T-helper 2 cell treated with Interferon-gamma antibody and Interleukin-4, amounts not matched to agents 5 μg/mL and 100 μg/mL, for 36 hours (primary cell): ENCODE data around the gene FANK1.

Source experiments
- DNase-seq: peaks from one replicate; pipeline ENCODE4 v3.0.0; 2021; ENCODE audit warnings: low spot score
- H3K27ac Mint-ChIP-seq: one replicate; pipeline ENCODE4 v1.8.0; 2021; ENCODE audit warnings: mild to moderate bottlenecking, mixed read lengths
- H3K27me3 Mint-ChIP-seq: one replicate; pipeline ENCODE4 v1.8.0; 2021; ENCODE audit warnings: low read depth, mixed read lengths
- H3K36me3 Mint-ChIP-seq: one replicate; pipeline ENCODE4 v1.8.0; 2021; ENCODE audit warnings: low read depth, mixed read lengths
- H3K4me1 Mint-ChIP-seq: one replicate; pipeline ENCODE4 v1.8.0; 2021; ENCODE audit warnings: low read depth, mixed read lengths
- H3K4me3 Mint-ChIP-seq: one replicate; pipeline ENCODE4 v1.8.0; 2022; ENCODE audit warnings: mild to moderate bottlenecking, moderate library complexity, mixed read lengths
- H3K9me3 Mint-ChIP-seq: one replicate; pipeline ENCODE4 v1.8.0; 2021; ENCODE audit warnings: mixed read lengths

Gene FANK1

DNA sequence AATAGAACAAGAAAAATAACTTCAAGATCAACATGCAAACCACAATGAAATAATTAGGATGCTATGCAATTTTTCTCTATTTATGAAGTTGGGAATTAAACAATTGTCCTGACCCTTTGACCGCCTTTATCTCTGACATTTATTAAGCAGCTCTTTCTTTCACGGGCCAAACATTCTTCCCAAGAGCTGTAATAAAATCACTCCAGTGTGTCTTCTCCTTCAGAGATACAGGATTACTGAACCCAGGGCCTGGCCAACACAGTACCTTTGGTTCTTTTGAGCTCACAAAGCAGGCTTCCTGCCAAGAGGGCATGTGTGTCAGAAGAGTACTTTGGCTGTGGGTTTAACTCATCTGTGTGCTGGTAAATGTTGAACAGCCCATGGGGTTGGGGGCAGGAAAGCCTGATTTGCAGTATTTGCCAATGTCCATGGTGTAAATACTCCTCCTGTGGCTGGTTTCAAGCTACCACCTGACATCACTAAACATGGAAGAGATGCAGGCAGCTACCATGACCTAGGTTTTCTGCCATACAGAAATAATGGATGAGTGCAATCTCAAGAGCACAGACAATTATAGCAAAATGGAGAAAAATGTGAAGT is 121.7 kb downstream of the FANK1 start:
- Mint-ChIP-seq H3K4me1 (no peaks in the 10 kb centered on the region), H3K9me3 (no peaks in the 10 kb centered on the region), H3K27ac (no peak overlapping the region), H3K4me3 (no peak overlapping the region), H3K36me3 (no peaks in the 10 kb centered on the region), H3K27me3 (no peaks in the 10 kb centered on the region)
- DNase-seq: no peak

GRCh38 chr10:126021833-126022500 is 125.6 kb downstream of the FANK1 start:
- Mint-ChIP-seq H3K9me3 (no peaks in the 10 kb centered on the region), H3K36me3 (no peaks in the 10 kb centered on the region), H3K27ac (no peak overlapping the region), H3K4me3 (no peak overlapping the region), H3K27me3 (no peaks in the 10 kb centered on the region), H3K4me1 (no peaks in the 10 kb centered on the region)
- DNase-seq: no peak

- no peaks in the 10 kb centered on the region for H3K27me3 Mint-ChIP-seq
- H3K9me3 Mint-ChIP-seq: no peaks in the 10 kb centered on the region
- no peak for DNase-seq
- H3K4me1 Mint-ChIP-seq: no peaks in the 10 kb centered on the region
- no peaks in the 10 kb centered on the region for H3K36me3 Mint-ChIP-seq
- no peak overlapping the region for H3K4me3 Mint-ChIP-seq
- H3K27ac Mint-ChIP-seq: no peak overlapping the region
Measured at GRCh38 chr10:126022841-126023240, 126.5 kb downstream of the FANK1 start.

- no peaks in the 10 kb centered on the region for H3K27me3 Mint-ChIP-seq
- no peak overlapping the region for H3K4me3 Mint-ChIP-seq
- no peak overlapping the region for H3K27ac Mint-ChIP-seq
- no peaks in the 10 kb centered on the region for H3K9me3 Mint-ChIP-seq
- no peaks in the 10 kb centered on the region for H3K36me3 Mint-ChIP-seq
- no peaks in the 10 kb centered on the region for H3K4me1 Mint-ChIP-seq
- DNase-seq: no peak
Measured at GRCh38 chr10:126027692-126028091, 131.3 kb downstream of the FANK1 start.

- H3K4me3 Mint-ChIP-seq: no peak overlapping the region
Measured at GRCh38 chr10:126029999-126030398, 133.6 kb downstream of the FANK1 start.

GRCh38 chr10:126034586-126034985 is 138.2 kb downstream of the FANK1 start:
- H3K27me3 Mint-ChIP-seq: no peaks in the 10 kb centered on the region
- H3K4me1 Mint-ChIP-seq: no peaks in the 10 kb centered on the region
- no peak overlapping the region for H3K4me3 Mint-ChIP-seq
- H3K27ac Mint-ChIP-seq: no peak overlapping the region
- no peak for DNase-seq
- H3K36me3 Mint-ChIP-seq: no peaks in the 10 kb centered on the region
- peaks cover 7% of the 10 kb centered on the region for H3K9me3 Mint-ChIP-seq

More at GRCh38 chr10:126029999-126030398, 133.6 kb downstream of the FANK1 start:
- Mint-ChIP-seq H3K36me3 (no peaks in the 10 kb centered on the region), H3K4me1 (no peaks in the 10 kb centered on the region), H3K9me3 (peaks cover 7% of the 10 kb centered on the region), H3K27me3 (no peaks in the 10 kb centered on the region), H3K27ac (no peak overlapping the region)
- no peak for DNase-seq

DNA sequence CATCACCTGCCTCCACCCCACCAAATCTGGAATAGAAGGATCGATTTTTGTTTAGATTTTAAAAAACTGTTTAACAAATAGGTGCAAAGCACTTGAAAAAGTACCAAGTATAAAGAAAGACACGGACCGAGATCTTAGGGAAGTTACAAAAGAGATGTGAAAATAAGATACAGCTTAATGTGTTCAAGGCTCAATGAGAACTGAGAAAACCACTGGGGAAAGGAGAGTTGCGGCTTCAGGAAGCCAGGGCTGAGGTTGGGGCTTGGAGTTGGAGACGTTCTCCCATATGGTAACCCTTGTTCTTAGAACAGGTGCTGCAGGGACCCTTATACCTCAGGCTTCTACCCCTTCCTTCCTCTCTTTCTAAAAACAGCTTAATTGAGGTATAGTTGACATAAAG is 140.2 kb downstream of the FANK1 start:
- Mint-ChIP-seq H3K9me3 (peaks cover 7% of the 10 kb centered on the region), H3K27ac (no peak overlapping the region), H3K4me3 (no peak overlapping the region), H3K27me3 (no peaks in the 10 kb centered on the region), H3K36me3 (no peaks in the 10 kb centered on the region), H3K4me1 (no peaks in the 10 kb centered on the region)
- no peak for DNase-seq

DNA sequence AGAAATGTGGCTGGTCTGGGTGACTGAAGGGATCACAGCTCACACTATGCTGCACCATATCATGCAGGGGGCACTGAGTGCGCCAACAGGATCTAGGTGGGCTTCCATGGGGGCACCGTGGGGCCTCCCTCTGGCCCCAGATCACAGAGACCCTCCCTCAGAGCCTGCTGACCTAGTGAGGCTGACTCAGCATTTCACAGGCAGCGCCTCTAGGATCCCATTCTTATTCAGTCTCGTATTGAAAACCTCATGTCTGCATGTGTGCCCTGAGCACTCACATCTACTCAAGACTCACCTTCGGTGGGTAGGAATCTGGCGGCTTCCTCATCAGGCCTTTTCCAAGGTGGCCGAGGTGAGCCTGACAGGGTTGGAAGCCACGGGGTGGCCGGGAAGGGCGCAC is 141.6 kb downstream of the FANK1 start:
- Mint-ChIP-seq H3K4me1 (peaks cover 5% of the 10 kb centered on the region), H3K36me3 (no peaks in the 10 kb centered on the region), H3K27me3 (no peaks in the 10 kb centered on the region), H3K27ac (no peak overlapping the region), H3K4me3 (no peak overlapping the region), H3K9me3 (peaks cover 7% of the 10 kb centered on the region)
- no peak for DNase-seq

GRCh38 chr10:126041117-126041516 is 144.8 kb downstream of the FANK1 start:
- H3K36me3 Mint-ChIP-seq: no peaks in the 10 kb centered on the region
- no peak overlapping the region for H3K4me3 Mint-ChIP-seq
- peaks cover 5% of the 10 kb centered on the region for H3K4me1 Mint-ChIP-seq
- no peaks in the 10 kb centered on the region for H3K27me3 Mint-ChIP-seq
- H3K9me3 Mint-ChIP-seq: no peaks in the 10 kb centered on the region
- DNase-seq: no peak
- no peak overlapping the region for H3K27ac Mint-ChIP-seq

- Mint-ChIP-seq H3K4me3 (peak overlapping the region; percentile 30), H3K9me3 (no peaks in the 10 kb centered on the region), H3K36me3 (no peaks in the 10 kb centered on the region), H3K27me3 (no peaks in the 10 kb centered on the region), H3K4me1 (peaks cover 5% of the 10 kb centered on the region), H3K27ac (peak overlapping the region; percentile 68)
- DNase-seq: peak; percentile 64
Measured at GRCh38 chr10:126041804-126042231, 145.5 kb downstream of the FANK1 start.

GRCh38 chr10:126042354-126042753 is 146.0 kb downstream of the FANK1 start:
- Mint-ChIP-seq H3K9me3 (no peaks in the 10 kb centered on the region), H3K27me3 (no peaks in the 10 kb centered on the region), H3K36me3 (no peaks in the 10 kb centered on the region), H3K27ac (peak overlapping the region; percentile 68), H3K4me1 (peaks cover 5% of the 10 kb centered on the region), H3K4me3 (peak overlapping the region; percentile 30)
- DNase-seq: no peak

GRCh38 chr10:126042906-126043305 is 146.5 kb downstream of the FANK1 start:
- DNase-seq: no peak

DNA sequence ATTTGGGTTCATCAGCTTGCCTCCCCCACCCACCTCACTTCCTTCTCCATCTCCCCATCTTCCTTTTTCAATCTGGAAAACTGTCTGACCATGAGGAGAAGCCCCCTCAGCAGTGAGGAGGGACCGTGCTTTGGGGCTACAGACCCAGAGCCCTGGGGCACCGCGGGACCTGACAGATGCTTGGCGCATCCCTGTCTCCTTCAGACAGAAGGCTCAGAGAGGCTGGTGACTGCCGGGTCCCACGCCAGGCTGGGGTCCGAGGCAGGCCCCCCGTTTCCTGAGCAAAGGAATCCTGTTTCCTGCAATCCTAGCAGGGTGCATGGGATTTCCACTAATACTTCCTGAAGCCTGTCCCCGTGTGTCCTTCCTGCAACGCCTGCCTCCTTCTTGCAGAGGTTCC is 147.0 kb downstream of the FANK1 start:
- Mint-ChIP-seq H3K36me3 (no peaks in the 10 kb centered on the region), H3K4me3 (no peak overlapping the region), H3K27me3 (no peaks in the 10 kb centered on the region), H3K4me1 (peaks cover 5% of the 10 kb centered on the region), H3K27ac (no peak overlapping the region), H3K9me3 (no peaks in the 10 kb centered on the region)
- no peak for DNase-seq

More at GRCh38 chr10:126042906-126043305, 146.5 kb downstream of the FANK1 start:
- H3K9me3 Mint-ChIP-seq: no peaks in the 10 kb centered on the region
- no peaks in the 10 kb centered on the region for H3K27me3 Mint-ChIP-seq
- no peaks in the 10 kb centered on the region for H3K36me3 Mint-ChIP-seq
- no peak overlapping the region for H3K27ac Mint-ChIP-seq
- H3K4me3 Mint-ChIP-seq: no peak overlapping the region
- peaks cover 5% of the 10 kb centered on the region for H3K4me1 Mint-ChIP-seq

DNA sequence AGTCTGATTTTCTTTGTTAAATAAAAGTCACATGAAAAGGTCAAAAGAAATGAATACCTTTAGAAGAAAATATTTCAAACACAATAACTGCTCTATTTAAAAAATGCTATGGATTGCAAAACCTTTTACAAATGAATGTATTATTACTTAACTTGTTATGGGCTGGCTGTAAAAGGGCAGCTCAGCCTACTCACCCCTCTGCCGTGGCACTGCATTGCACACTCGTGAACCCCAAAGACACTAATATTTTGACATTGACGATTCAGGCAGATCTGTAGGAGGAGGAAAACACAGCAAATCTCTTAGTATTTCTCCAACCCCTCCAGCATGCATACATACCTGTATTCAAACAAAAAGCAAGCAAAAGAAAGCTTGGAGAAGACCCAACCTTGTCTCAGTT is 149.5 kb downstream of the FANK1 start:
- no peak for DNase-seq
- H3K9me3 Mint-ChIP-seq: no peaks in the 10 kb centered on the region
- no peaks in the 10 kb centered on the region for H3K36me3 Mint-ChIP-seq
- H3K4me1 Mint-ChIP-seq: peaks cover 5% of the 10 kb centered on the region
- H3K27ac Mint-ChIP-seq: no peak overlapping the region
- no peak overlapping the region for H3K4me3 Mint-ChIP-seq
- H3K27me3 Mint-ChIP-seq: no peaks in the 10 kb centered on the region

DNA sequence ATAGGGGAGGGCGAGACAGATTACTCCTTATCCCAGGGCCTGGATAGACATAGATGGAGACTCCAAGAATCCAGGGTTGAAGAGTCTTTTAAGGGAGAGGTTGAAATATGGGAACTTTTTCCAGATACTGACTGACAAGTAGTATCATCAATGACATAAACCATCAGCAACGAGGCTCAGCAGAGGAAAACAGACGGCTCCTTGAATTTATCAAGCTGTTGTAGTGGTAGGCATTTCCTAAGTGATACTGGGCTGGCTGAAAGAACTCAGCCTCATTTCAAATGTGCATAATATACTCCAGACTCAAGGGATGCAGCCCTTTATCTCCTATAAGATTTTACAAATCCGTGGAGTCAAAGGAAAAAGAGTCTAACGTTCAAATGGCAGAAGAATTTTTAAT is 150.5 kb downstream of the FANK1 start:
- Mint-ChIP-seq H3K27me3 (no peaks in the 10 kb centered on the region), H3K4me1 (peaks cover 4% of the 10 kb centered on the region), H3K4me3 (no peak overlapping the region), H3K9me3 (no peaks in the 10 kb centered on the region), H3K27ac (no peak overlapping the region), H3K36me3 (no peaks in the 10 kb centered on the region)
- no peak for DNase-seq
